IMR-90 (cell line): ENCODE results near the gene FRY. TPM values are rescaled to one million over a fixed set of nuclear protein-coding genes. Genes with fewer than 3 reads are reported as not detected.

Experiments
- ATAC-seq: fragments of 200-7000 bp; cut with Tn5 transposase; 2 replicates; pipeline ENCODE4 v1.9.1; 2020; ENCODE audit warnings: low read depth, mild to moderate bottlenecking, moderate library complexity
- BruUV-seq: library from RNA; stranded (reverse); fragments of 400-500 nt; replicated peaks from 2 replicates; lab custom pipeline; 2021; lab: Mats Ljungman, UMichigan
- CTCF ChIA-PET: fragments of 300-600 bp; formaldehyde crosslinking; extraction: SDS; loops from one replicate; lab custom pipeline; 2021; ENCODE audit warnings: antibody characterized with exemption; lab: Yijun Ruan, JAX
- POLR2A ChIA-PET: fragments of 300-600 bp; sonication (Branson Sonifier 250); formaldehyde crosslinking; loops from one replicate; lab custom pipeline; 2022; ENCODE audit warnings: antibody characterized with exemption; ENCODE audit not compliant: unreplicated experiment; lab: Charles Lee
- DNase-seq: peaks from one replicate; pipeline ENCODE4 v3.0.0; 2013
- H2AFZ ChIP-seq: replicated peaks from 2 replicates; pipeline ENCODE3; 2013; ENCODE audit warnings: low read length, mild to moderate bottlenecking; ENCODE audit not compliant: poor library complexity
- H2AK5ac ChIP-seq: 2 replicates; pipeline ENCODE4 v1.6.1; 2013; ENCODE audit warnings: low read depth, low read length, inconsistent platforms
- H2AK9ac ChIP-seq: replicated peaks from 2 replicates; pipeline ENCODE3; 2013; ENCODE audit warnings: mild to moderate bottlenecking, low read depth, low read length, moderate library complexity; ENCODE audit not compliant: poor library complexity
- H2BK120ac ChIP-seq: 2 replicates; pipeline ENCODE4 v1.6.1; 2013; ENCODE audit warnings: low read depth, low read length, inconsistent platforms
- H2BK15ac ChIP-seq: 3 replicates; pipeline ENCODE4 v1.6.1; 2013; ENCODE audit warnings: low read depth, low read length, inconsistent platforms
- H2BK20ac ChIP-seq: 2 replicates; pipeline ENCODE4 v1.6.1; 2013; ENCODE audit warnings: low read depth, mild to moderate bottlenecking, inconsistent platforms, low read length, moderate library complexity
- H2BK5ac ChIP-seq: 2 replicates; pipeline ENCODE4 v1.6.1; 2013; ENCODE audit warnings: mild to moderate bottlenecking, low read depth, low read length, inconsistent platforms; ENCODE audit not compliant: poor library complexity, severe bottlenecking
- H3K14ac ChIP-seq: replicated peaks from 2 replicates; pipeline ENCODE4 v1.6.1; 2013; ENCODE audit warnings: low read depth, low read length, inconsistent platforms
- H3K18ac ChIP-seq: 2 replicates; pipeline ENCODE4 v1.6.1; 2013; ENCODE audit warnings: low read depth, low read length, control low read depth
- H3K23ac ChIP-seq: 2 replicates; pipeline ENCODE4 v1.6.1; 2013; ENCODE audit warnings: low read depth, low read length, inconsistent platforms
- H3K27ac ChIP-seq: 2 replicates; pipeline ENCODE4 v1.5.1; 2013; ENCODE audit warnings: mild to moderate bottlenecking, control low read depth, low read length; ENCODE audit not compliant: insufficient read depth
- H3K27me3 ChIP-seq: 2 replicates; pipeline ENCODE4 v1.6.1; 2013; ENCODE audit warnings: low read length; ENCODE audit not compliant: control insufficient read depth, insufficient read depth
- H3K36me3 ChIP-seq: 2 replicates; pipeline ENCODE4 v1.6.1; 2013; ENCODE audit warnings: low read length, mixed read lengths; ENCODE audit not compliant: control insufficient read depth, insufficient read depth
- H3K4ac ChIP-seq: 2 replicates; pipeline ENCODE4 v1.6.1; 2013; ENCODE audit warnings: low read depth, low read length, inconsistent platforms
- H3K4me1 ChIP-seq: 2 replicates; pipeline ENCODE4 v1.6.1; 2013; ENCODE audit warnings: low read length, mixed read lengths; ENCODE audit not compliant: control insufficient read depth, insufficient read depth
- H3K4me2 ChIP-seq: 2 replicates; pipeline ENCODE4 v1.6.1; 2013; ENCODE audit warnings: low read depth, mild to moderate bottlenecking, control low read depth, low read length, moderate library complexity
- H3K4me3 ChIP-seq: 2 replicates; pipeline ENCODE4 v1.5.1; 2013; ENCODE audit warnings: low read depth, mild to moderate bottlenecking, control low read depth, low read length, moderate library complexity; ENCODE audit not compliant: insufficient read depth
- H3K56ac ChIP-seq: 2 replicates; pipeline ENCODE4 v1.6.1; 2013; ENCODE audit warnings: low read length, inconsistent platforms; ENCODE audit not compliant: insufficient read depth; ENCODE audit errors: extremely low read depth
- H3K79me1 ChIP-seq, 2 experiments: 2 replicates each; pipeline ENCODE4 v1.6.1; 2013; ENCODE audit warnings: low read length in 2 of 2, inconsistent platforms in 1 of 2, low read depth in 1 of 2
- H3K9ac ChIP-seq: 2 replicates; pipeline ENCODE4 v1.6.1; 2013; ENCODE audit warnings: low read depth, low read length, control low read depth
- H3K9me1 ChIP-seq: 2 replicates; pipeline ENCODE4 v1.6.1; 2013; ENCODE audit warnings: low read length, inconsistent platforms; ENCODE audit not compliant: insufficient read depth
- H3K9me3 ChIP-seq: 2 replicates; pipeline ENCODE4 v1.6.1; 2013; ENCODE audit warnings: low read length; ENCODE audit not compliant: control insufficient read depth, insufficient read depth
- H4K20me1 ChIP-seq: 2 replicates; pipeline ENCODE4 v1.6.1; 2013; ENCODE audit warnings: low read length, inconsistent platforms; ENCODE audit not compliant: insufficient read depth
- H4K5ac ChIP-seq: 2 replicates; pipeline ENCODE4 v1.6.1; 2013; ENCODE audit warnings: mild to moderate bottlenecking, low read depth, low read length, control low read depth
- H4K8ac ChIP-seq, 2 experiments: 2 replicates each; pipeline ENCODE4 v1.6.1; 2013; ENCODE audit warnings: low read depth in 2 of 2, low read length in 2 of 2, control low read depth in 1 of 2, inconsistent platforms in 1 of 2
- H4K91ac ChIP-seq: 2 replicates; pipeline ENCODE4 v1.6.1; 2013; ENCODE audit warnings: low read depth, low read length, inconsistent platforms; ENCODE audit not compliant: insufficient read depth
- BHLHE40 ChIP-seq: fragments of 150-350 bp; IDR thresholded peaks from 2 replicates; pipeline ENCODE4 v1.6.1; 2016; ENCODE audit warnings: mild to moderate bottlenecking, low read depth, low read length
- CHD1 ChIP-seq: IDR thresholded peaks from 2 replicates; pipeline ENCODE4 v1.6.1; 2012; ENCODE audit warnings: low read depth, low read length, improper control_type of control experiment
- MAFK ChIP-seq: IDR thresholded peaks from 2 replicates; pipeline ENCODE4 v1.6.1; 2012; ENCODE audit warnings: low read depth, low read length, improper control_type of control experiment
- MXI1 ChIP-seq: IDR thresholded peaks from 2 replicates; pipeline ENCODE4 v1.6.1; 2012; ENCODE audit warnings: low read depth, mild to moderate bottlenecking, low read length, moderate library complexity, borderline replicate concordance
- POLR2A ChIP-seq: IDR thresholded peaks from 2 replicates; pipeline ENCODE4 v1.6.1; 2012; ENCODE audit warnings: mild to moderate bottlenecking, low read depth, low read length
- RAD21 ChIP-seq: IDR thresholded peaks from 2 replicates; pipeline ENCODE4 v1.6.1; 2012; ENCODE audit warnings: low read length, improper control_type of control experiment
- RCOR1 ChIP-seq: IDR thresholded peaks from 2 replicates; pipeline ENCODE4 v1.6.1; 2012; ENCODE audit warnings: mild to moderate bottlenecking, low read length, improper control_type of control experiment; ENCODE audit not compliant: insufficient replicate concordance
- SMC3 ChIP-seq: fragments of 150-350 bp; IDR thresholded peaks from 2 replicates; pipeline ENCODE4 v1.6.1; 2016; ENCODE audit warnings: low read depth, mild to moderate bottlenecking, antibody characterized with exemption, low read length, moderate library complexity
- WGBS, 2 experiments: methylation state at CpG; one replicate each; pipeline versions ENCODE4 v1.1.5 to v1.1.7; 2013; ENCODE audit warnings: missing lambda C conversion rate in 2 of 2; ENCODE audit not compliant: insufficient read length in 1 of 2; ENCODE audit errors: extremely low coverage in 2 of 2; 5-methylcytosine and 5-hydroxymethylcytosine counted together
- dilution Hi-C: fragments of 300-500 bp; cut with HindIII; formaldehyde crosslinking; loops from one replicate; pipeline ENCODE4 v1.14.3; 2018; ENCODE audit warnings: low sequenced_read_pairs; ENCODE audit not compliant: unreplicated experiment
- in situ Hi-C: fragments of 300-500 bp; cut with MboI; formaldehyde crosslinking; loops from 3 replicates; pipeline ENCODE4 v1.14.3; 2019; ENCODE audit warnings: low sequenced_read_pairs, inconsistent platforms, mixed read lengths
- intact Hi-C: fragments of 100-400 bp; cut with micrococcal nuclease; formaldehyde crosslinking; loops from 2 replicates; pipeline ENCODE4 v1.10.0; 2022
- polyA plus RNA-seq, 3 experiments: library from polyadenylated mRNA; depleted of rRNA; stranded (reverse); fragments of >200 nt; gene quantifications; 2 replicates each; pipeline ENCODE4 v1.2.3, GENCODE V29; 2012; ENCODE audit warnings: low replicate concordance in 1 of 3
- total RNA-seq: library from RNA; depleted of rRNA; stranded (reverse); fragments of >200 nt; gene quantifications from 2 replicates; pipeline ENCODE4 v1.2.3, GENCODE V29; 2012

Gene FRY
- total and polyA plus RNA-seq, 2 of the 4 experiments (the other 2 are of a cell fraction), result 3.0 to 4.8 TPM

GRCh38 chr13:32008518-32009175, 22.9 kb upstream of the FRY start:
- Histone ChIP-seq H4K5ac (no peak overlapping the region), H3K23ac (no peak overlapping the region), H2BK120ac (no peak overlapping the region), H3K9ac (no peak overlapping the region), H3K4me3 (no peak overlapping the region), H2BK20ac (no peak overlapping the region), H3K79me1 (no peaks in the 10 kb centered on the region), H2AK5ac (no peak overlapping the region), H3K18ac (no peak overlapping the region), H4K91ac (no peak overlapping the region), H2AK9ac (no peak overlapping the region), H3K9me1 (no peaks in the 10 kb centered on the region), H4K20me1 (no peaks in the 10 kb centered on the region), H3K4me2 (no peak overlapping the region), H3K27ac (no peak overlapping the region), H2AFZ (no peak overlapping the region), H3K14ac (no peak overlapping the region), H3K56ac (no peak overlapping the region), H3K27me3 (no peaks in the 10 kb centered on the region), H3K4me1 (no peaks in the 10 kb centered on the region), H3K4ac (no peak overlapping the region), H3K9me3 (no peaks in the 10 kb centered on the region), H2BK15ac (no peak overlapping the region), H4K8ac (no peak overlapping the region), H2BK5ac (no peak overlapping the region), H3K36me3 (no peaks in the 10 kb centered on the region)
- TF ChIP-seq MXI1, result no peak
- no peak for TF ChIP-seq POLR2A
- TF ChIP-seq RCOR1, result no peak
- TF ChIP-seq CHD1, result no peak
- TF ChIP-seq RAD21, result no peak
- TF ChIP-seq BHLHE40, result no peak
- TF ChIP-seq MAFK, result no peak
- no peak for TF ChIP-seq SMC3
- no CpG with 5 or more reads among the region's 6 CpGs for WGBS, 2 experiments
- in situ Hi-C loops, result no loop called here
- dilution Hi-C loops, result no loop called here
- ChIA-PET POLR2A (no interaction called here), CTCF (no interaction called here)
- no TSS peak for BruUV-seq
- intact Hi-C loops, result no loop called here
- DNase-seq (no peak), ATAC-seq (no peak)
